ENCODE measurements around the gene RHCG.
A peak's percentile ranks its signal among the peaks of the same experiment; 100 is the strongest.

The RHCG gene

DNA sequence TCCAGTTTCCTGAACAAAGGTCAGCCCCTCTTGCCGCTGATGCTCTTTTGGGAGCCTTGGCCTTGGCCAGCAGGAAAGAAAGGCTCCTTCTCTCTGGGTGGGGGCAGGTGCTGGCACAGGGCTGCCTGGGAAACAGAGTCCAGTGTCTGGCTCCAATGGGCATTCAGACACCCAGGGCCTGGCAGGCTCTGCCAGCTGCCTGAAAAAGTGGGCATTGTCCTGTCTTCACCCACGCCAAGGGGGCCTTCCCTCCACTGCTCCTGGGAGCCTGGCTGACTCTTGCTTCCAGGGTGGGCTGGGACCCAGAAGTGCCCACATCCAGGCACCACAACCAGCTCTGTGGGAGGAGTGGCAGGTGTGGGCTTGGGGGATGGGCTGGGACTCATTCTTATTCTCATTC lies 62.7 kb downstream of the RHCG start:
- Mint-ChIP-seq H3K27ac (no peak overlapping the region), H3K4me3 (no peak overlapping the region), H3K36me3 (ENCODE audit: low read depth) (no peaks in the 10 kb centered on the region), H3K4me1 (ENCODE audit: low read depth) (peaks cover 5% of the 10 kb centered on the region), H3K27me3 (ENCODE audit: low read depth) (peaks cover 33% of the 10 kb centered on the region), H3K9me3 (no peaks in the 10 kb centered on the region)

- H3K36me3 Mint-ChIP-seq (ENCODE audit: low read depth): no peaks in the 10 kb centered on the region
- H3K4me3 Mint-ChIP-seq: peak overlapping the region; percentile 77
- peaks cover 5% of the 10 kb centered on the region for H3K4me1 Mint-ChIP-seq (ENCODE audit: low read depth)
- peaks cover 25% of the 10 kb centered on the region for H3K27me3 Mint-ChIP-seq (ENCODE audit: low read depth)
- H3K9me3 Mint-ChIP-seq: no peaks in the 10 kb centered on the region
- no peak overlapping the region for H3K27ac Mint-ChIP-seq
These were observed 65.6 kb downstream of the RHCG start for GRCh38 chr15:89430530-89431341.

GRCh38 chr15:89429986-89430385 lies 66.4 kb downstream of the RHCG start:
- no peak overlapping the region for H3K27ac Mint-ChIP-seq

DNA sequence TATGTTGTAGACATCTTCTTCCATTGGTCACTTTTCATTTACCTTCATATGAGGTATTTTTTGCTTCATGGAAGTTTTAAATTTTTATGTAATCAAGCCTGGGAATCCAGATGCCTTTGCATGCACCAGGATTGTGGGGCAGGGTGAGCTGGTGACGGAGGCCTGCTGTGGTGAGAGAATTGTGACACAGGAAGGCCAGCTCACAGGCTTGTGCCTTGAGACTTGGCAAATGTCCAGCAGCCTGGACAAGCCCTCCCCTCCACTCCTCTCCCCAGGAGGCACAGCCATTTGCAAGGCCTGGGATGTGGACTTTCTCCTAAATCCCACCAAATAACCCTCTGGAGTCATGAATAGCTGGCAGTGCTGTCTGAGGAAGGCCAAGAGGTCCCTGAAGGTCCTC lies 67.4 kb downstream of the RHCG start:
- Mint-ChIP-seq H3K27ac (no peak overlapping the region), H3K4me3 (no peak overlapping the region), H3K4me1 (ENCODE audit: low read depth) (peaks cover 5% of the 10 kb centered on the region), H3K9me3 (no peaks in the 10 kb centered on the region), H3K27me3 (ENCODE audit: low read depth) (peaks cover 30% of the 10 kb centered on the region), H3K36me3 (ENCODE audit: low read depth) (no peaks in the 10 kb centered on the region)

More at GRCh38 chr15:89429986-89430385, 66.4 kb downstream of the RHCG start:
- H3K4me1 Mint-ChIP-seq (ENCODE audit: low read depth): peaks cover 5% of the 10 kb centered on the region
- no peaks in the 10 kb centered on the region for H3K9me3 Mint-ChIP-seq
- peaks cover 25% of the 10 kb centered on the region for H3K27me3 Mint-ChIP-seq (ENCODE audit: low read depth)
- H3K4me3 Mint-ChIP-seq: no peak overlapping the region
- H3K36me3 Mint-ChIP-seq (ENCODE audit: low read depth): no peaks in the 10 kb centered on the region

DNA sequence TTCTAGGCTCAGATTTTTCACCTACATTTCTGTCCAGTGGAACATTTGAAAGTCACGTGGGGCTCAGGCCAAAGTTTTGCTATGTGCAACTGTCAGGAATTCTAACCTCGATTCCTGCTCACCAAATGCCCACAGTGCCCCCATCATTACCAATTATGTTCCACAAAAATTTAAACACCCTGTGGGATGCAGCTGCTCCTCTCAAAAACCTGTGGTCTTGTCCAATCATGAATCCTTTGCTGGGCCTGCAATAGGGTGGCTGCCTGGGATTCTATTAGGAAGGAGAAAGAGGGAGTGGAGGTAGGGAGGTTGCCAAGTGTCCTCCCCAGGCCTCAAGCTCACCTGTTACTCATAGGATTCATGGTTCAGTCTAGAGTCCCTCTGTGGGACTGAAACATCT lies 68.1 kb downstream of the RHCG start:
- peaks cover 36% of the 10 kb centered on the region for H3K27me3 Mint-ChIP-seq (ENCODE audit: low read depth)
- no peaks in the 10 kb centered on the region for H3K9me3 Mint-ChIP-seq
- no peaks in the 10 kb centered on the region for H3K36me3 Mint-ChIP-seq (ENCODE audit: low read depth)
- H3K27ac Mint-ChIP-seq: no peak overlapping the region
- no peak overlapping the region for H3K4me3 Mint-ChIP-seq
- peaks cover 5% of the 10 kb centered on the region for H3K4me1 Mint-ChIP-seq (ENCODE audit: low read depth)

DNA sequence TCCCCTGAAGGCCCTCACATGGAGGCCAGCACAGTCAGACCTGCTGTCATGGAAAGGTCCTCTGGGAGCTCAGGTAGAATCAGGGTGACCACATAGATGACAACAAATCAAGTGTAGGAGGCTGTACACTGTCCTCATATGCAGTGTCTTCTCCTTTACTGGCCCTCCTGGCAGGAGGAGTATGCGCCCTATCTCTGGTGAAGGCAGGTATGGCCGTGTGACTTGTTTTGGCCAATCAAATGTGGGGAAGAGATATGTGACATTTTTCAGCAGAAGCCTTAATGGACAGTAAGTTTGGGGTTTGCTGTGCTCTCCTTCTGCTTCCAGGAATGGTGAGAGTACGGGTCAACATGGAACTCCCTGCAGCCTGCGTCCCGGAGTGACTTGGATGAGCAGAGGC lies 69.9 kb downstream of the RHCG start:
- peaks cover 5% of the 10 kb centered on the region for H3K4me1 Mint-ChIP-seq (ENCODE audit: low read depth)
- H3K36me3 Mint-ChIP-seq (ENCODE audit: low read depth): no peaks in the 10 kb centered on the region
- H3K9me3 Mint-ChIP-seq: no peaks in the 10 kb centered on the region
- H3K27me3 Mint-ChIP-seq (ENCODE audit: low read depth): peaks cover 35% of the 10 kb centered on the region
- H3K27ac Mint-ChIP-seq: no peak overlapping the region
- H3K4me3 Mint-ChIP-seq: no peak overlapping the region

DNA sequence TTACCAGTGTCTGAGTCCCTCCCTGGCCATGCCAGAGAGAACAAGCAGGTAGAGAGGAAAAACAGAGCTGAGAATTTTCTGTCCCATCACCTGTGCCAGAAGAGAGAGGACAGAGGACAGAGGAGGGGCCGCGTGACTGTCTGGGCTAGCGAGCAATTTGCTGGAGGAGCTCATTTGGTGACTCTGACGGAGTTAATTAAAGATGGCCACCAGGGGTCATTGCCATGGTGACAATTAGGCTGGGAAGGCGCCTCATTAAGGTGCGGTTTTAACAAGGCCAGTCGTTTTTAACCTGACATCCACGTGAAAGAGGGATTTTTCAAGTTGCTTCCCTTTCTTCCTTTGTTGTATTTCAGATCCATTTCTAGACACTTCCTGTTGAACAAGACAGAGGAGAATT lies 72.4 kb downstream of the RHCG start:
- Mint-ChIP-seq H3K9me3 (no peaks in the 10 kb centered on the region), H3K4me3 (no peak overlapping the region), H3K36me3 (ENCODE audit: low read depth) (no peaks in the 10 kb centered on the region), H3K27me3 (ENCODE audit: low read depth) (peaks cover 40% of the 10 kb centered on the region), H3K27ac (no peak overlapping the region), H3K4me1 (ENCODE audit: low read depth) (no peaks in the 10 kb centered on the region)
